Liver (tissue), 3 donors: ENCODE results near the gene ANAPC13.

ENCODE experiments used
- CTCF ChIP-seq: fragments of 150-350 bp; IDR thresholded peaks from 2 replicates; pipeline ENCODE4 v1.5.1; 2017; ENCODE audit warnings: improper control_type of control experiment, low read depth, low read length; ENCODE audit not compliant: missing input control
- GABPA ChIP-seq, 2 donors: IDR thresholded peaks in 1 of 2; conservative IDR thresholded peaks in 1 of 2; 2 replicates each; pipeline ENCODE4 v1.6.1; 2016; ENCODE audit warnings: antibody characterized with exemption in 2 of 2, mild to moderate bottlenecking in 1 of 2, moderate library complexity in 1 of 2
- RAD21 ChIP-seq, 2 donors: IDR thresholded peaks; 2 replicates each; pipeline ENCODE4 v1.6.1; 2016; ENCODE audit warnings: antibody characterized with exemption in 2 of 2, mild to moderate bottlenecking in 2 of 2
- REST ChIP-seq: IDR thresholded peaks from 2 replicates; pipeline ENCODE4 v1.6.1; 2016; ENCODE audit warnings: antibody characterized with exemption, mild to moderate bottlenecking
- RXRA ChIP-seq, 2 donors: IDR thresholded peaks; 2 replicates each; pipeline ENCODE4 v1.6.1; 2017 to 2018; ENCODE audit warnings: antibody characterized with exemption in 2 of 2, mild to moderate bottlenecking in 1 of 2
- ZBTB33 ChIP-seq: IDR thresholded peaks from 2 replicates; pipeline ENCODE4 v1.6.1; 2016; ENCODE audit warnings: antibody characterized with exemption
- donor health status: healthy.
- donor health status: healthy.

GRCh38 chr3:134446800-134447199, 39.0 kb downstream of the ANAPC13 start:
- TF ChIP-seq RXRA (IDR thresholded peaks at IDR 0.05) = no peak
- no peak for TF ChIP-seq CTCF
- TF ChIP-seq GABPA (IDR thresholded peaks at IDR 0.05 in 1 of 2, conservative IDR thresholded peaks at IDR 0.05 in 1 of 2) = no peak
- TF ChIP-seq ZBTB33 = no peak
- no peak for TF ChIP-seq RAD21 (IDR thresholded peaks at IDR 0.05)
- TF ChIP-seq REST = no peak
